NCI-H69 (cell line): ENCODE data around the gene EML5.
"Not testable (repeated sequence)": the region's sequence is repeated elsewhere in the genome, so short reads cannot be mapped to it uniquely, and the experiment has no call there.

Source experiments
- DNase-seq: peaks from one replicate; lab custom pipeline; 2025; lab: John Stamatoyannopoulos, UW

Gene EML5

DNA sequence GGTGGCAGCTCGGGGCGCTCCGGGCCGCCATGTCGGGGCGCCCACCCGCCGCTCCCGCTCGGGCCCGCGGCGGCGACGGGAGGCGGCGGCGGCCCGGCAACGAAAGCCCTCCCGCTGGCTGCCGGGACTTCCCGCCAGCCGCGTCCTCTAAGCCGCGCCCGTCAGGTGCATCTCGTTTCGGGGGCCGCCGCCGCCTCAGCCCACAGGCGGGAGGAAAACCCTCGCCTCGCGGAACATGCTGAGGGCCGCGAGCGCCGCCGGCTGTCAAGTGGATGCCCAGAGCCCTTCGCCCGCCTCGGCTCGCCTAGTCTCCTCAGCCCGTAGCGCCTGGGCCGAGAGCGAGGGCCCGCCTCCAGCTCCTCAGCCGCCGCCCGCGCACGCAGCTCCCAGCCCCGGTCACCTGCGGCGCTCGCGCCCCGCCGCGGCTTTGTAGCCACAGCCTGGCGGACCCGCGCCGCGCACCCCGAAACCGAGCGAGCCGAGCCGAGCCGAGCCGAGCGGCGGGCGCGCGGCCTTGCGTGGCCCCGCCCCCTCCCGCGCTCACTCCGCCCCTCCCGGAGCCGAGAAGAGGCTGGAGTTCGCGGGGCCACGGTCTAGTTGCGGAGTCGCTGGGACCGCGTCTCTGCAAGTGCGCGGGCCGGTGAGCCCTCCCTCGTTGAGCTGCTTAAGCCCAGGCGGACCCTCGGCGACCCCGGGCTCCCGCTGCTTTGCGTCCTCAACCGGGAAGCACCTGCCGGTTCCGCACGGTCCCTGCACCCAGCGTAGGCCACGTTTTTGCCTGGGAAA, at the start of gene EML5:
TSS of gene EML5 (minus strand) at position 481 of the 786 bp plus-strand sequence. CDS start at position 31, 450 bp downstream.
- DNase-seq, result peak; percentile 95

DNA sequence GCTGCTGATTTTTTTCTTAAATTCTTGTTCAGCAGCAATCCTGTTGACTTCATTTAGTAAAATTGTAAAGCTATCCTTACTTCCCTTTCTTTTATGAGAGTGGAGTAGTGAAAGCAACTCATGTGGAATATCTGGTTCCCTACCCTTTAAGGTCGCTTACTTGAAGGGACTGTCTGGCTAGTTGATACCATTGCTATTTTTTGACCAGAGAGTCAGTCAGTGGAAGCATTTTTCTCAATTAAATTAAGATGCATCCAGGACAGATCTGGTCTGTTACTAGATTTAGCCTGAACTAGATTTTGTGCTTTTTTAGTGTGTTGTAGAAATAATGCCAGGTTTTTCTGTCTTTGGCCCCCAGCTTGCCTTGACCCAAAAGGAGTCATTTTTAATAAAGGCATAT, 49.7 kb upstream of the EML5 start:
- no peak for DNase-seq

GRCh38 chr14:88841741-88842140, 49.0 kb upstream of the EML5 start:
- DNase-seq, result no peak

DNA sequence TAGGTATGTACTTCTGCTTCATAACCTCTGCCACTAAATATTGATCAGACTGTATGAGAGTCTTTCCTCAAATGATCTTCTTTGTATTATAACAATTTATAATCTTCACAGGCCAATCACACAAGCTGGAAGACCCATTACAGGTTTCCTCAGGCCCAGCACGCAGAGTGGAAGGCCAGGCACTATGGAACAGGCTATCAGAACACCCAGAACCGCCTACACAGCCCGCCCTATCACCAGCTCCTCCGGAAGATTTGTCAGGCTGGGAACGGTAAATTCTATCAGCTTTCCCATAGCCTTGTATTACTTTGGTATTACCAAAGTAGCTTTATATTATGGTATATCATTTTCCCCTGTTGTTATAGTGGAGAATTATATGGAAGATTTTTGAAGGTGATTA, 48.2 kb upstream of the EML5 start:
- DNase-seq, result peak; percentile 56

GRCh38 chr14:88838015-88838414, 45.3 kb upstream of the EML5 start:
- DNase-seq, result peak; percentile 94

- peak; percentile 79 for DNase-seq
Measured at GRCh38 chr14:88837495-88837894, 44.7 kb upstream of the EML5 start.

DNA sequence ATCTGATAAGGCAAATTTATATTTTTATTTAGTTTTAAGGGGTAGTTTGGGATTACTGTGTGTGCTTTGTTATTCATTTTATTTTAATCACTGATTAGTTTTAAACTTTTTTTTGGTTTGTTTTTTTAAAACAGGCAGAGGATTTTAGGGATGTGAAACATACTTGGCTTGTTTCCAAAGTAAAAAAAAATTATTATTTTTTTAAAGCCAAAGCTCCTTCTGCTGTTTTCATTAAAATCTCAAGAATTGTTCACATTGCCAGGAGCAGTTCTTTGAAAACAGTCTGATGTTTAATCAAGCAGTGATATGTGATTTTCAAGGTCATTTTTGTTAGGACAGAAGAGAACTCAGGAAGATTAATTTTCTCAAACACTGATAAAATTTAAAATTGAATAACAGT, 42.9 kb upstream of the EML5 start:
- peak; percentile 16 for DNase-seq

GRCh38 chr14:88834883-88835431, 42.2 kb upstream of the EML5 start:
- peak; percentile 51 for DNase-seq

DNA sequence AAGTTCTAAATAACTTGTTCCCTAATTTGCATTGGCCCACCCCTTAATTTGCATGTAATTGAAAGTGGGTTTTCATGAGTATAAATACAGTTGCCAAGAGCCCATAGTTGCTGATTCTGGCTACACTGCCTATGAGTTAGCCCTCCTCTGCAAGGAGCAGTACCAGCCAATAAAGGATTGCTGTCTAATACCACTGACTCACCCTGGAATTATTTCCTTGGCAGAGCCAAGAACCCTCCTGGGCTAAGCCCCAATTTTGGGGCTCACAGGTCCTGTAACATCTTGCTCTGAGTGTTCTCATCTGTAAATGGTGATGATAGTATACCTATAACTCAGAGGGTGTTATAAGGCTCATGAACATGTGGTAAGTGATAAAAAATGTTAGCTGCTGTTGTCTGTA, 38.5 kb upstream of the EML5 start:
- peak; percentile 14 for DNase-seq

DNA sequence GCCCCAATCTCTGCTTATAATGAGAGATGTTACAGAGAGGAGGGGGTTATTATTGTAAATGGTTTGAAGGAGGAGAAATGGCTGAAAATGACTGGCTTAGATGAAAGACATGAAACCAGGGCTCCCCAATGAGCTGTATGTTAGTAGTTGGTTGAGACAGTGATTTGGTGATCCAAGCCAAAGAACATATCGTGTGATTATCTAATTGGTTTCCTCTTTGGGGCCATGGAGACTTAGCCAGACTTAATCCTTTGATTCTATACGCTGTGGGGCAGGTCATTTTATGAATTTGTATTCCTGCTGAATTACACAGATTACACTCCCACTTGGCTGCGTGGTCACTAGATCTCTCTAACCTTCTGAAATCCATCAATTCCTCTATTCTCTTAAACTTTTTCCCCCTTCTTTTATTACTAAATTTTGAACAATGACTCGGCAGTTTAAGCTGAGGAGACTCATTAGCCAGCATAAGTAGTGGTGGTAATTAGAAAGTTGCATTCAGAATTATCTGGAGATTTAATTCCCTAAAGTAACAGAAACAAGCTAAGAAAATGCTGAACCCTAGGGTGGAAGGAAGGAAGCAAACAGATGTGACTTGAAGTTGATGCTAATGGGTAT, 37.0 kb upstream of the EML5 start:
- peak; percentile 74 for DNase-seq

- peak; percentile 51 for DNase-seq
Measured at GRCh38 chr14:88829188-88829587, 36.4 kb upstream of the EML5 start.

- peak; percentile 34 for DNase-seq
Measured at GRCh38 chr14:88825503-88825902, 32.8 kb upstream of the EML5 start.

- peak; percentile 54 for DNase-seq
Measured at GRCh38 chr14:88825078-88825458, 32.3 kb upstream of the EML5 start.

DNA sequence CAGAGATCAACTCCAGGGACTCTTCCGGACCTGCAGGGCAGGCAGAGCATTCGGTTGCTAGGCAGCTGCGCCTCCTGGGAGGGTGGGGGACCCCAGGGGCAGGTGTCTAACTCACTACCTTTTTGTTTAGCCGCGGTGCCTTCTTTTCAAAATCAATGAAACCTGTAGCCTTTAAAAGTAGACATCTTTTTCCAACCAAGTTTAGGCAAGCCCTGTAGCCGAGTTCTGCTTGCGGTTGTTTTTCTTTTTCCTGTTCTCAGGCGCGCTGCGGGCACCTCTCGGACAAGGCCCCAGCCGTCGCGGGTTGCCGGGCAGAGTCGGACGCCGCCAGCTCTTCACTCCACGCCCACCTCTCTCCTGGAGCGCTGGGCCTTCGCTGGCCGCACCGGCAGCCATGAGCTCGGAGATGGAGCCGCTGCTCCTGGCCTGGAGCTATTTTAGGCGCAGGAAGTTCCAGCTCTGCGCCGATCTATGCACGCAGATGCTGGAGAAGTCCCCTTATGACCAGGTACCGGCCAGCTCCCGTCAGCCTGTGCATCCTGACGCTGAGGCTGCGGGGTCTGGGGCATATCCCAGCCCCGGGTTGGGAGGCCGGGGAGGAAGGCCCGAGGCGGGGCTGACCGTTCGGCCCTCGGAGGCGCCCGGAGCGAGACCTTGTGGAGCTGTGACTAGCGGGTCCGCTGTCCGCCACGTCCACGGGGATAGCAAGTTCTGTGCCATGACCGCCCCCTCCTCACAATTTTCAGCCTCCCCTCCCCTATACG, 31.7 kb upstream of the EML5 start, which contains the start of gene TTC8:
TSS of gene TTC8 (plus strand) at position 338 of the 764 bp plus-strand sequence. CDS start at position 395, 57 bp downstream.
- peak; percentile 96 for DNase-seq

DNA sequence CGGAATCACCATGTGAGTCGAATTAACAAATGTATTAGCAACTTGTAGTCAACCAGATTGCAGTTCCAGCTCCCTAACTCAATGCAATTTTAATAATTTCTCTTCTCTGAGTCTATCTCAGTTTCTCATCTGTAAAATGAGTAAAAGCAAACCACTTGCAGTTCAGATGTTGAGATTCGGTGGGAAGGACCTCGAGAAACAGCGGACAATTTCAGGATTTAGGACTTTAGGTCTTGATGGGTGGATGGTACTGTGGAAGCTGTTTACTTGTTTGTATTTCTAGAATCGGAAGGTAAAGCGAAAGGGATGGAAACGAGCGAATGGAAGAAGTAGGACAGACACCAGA, 31.2 kb upstream of the EML5 start:
- DNase-seq, result no peak

DNA sequence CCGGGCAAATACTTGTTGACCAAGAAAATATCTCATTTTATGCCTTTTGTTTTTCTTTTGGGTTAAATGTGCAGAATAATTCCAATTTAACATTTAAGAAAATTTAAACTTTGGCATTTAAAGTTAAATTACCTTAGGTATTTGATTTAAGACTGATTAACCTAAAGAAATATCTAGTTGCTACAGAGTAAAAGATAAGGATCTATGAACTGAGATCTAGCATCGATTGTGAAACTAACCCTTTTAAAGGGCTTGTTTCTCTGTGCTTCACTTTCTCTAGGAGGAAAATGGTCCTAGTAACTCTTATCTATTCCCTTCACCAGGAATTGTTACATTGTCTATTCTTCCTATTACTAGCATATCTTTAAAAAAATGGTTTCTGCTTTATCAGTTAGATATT, 29.1 kb upstream of the EML5 start:
- DNase-seq, result no peak

- no peak for DNase-seq
Measured at GRCh38 chr14:88821378-88821777, 28.6 kb upstream of the EML5 start.

DNA sequence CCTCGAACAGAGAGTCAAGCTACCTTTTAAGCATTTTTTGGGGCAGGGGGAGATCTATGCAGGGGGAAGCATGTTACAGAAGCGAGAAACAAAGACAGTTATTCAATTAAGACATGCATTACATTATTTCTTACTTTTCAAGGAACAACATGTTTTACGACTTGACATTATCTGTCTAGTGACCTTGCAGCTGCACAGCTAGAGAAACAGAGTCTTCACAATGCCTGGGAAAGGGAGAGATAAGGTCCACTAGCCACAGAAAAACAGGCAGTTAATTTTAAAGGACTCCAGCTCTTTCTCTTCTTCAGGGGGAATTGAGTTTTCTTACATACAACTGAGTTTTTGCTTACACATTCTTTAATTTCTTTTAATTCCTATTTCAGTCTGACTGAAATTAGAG, 26.9 kb upstream of the EML5 start:
- DNase-seq, result not testable (repeated sequence)

DNA sequence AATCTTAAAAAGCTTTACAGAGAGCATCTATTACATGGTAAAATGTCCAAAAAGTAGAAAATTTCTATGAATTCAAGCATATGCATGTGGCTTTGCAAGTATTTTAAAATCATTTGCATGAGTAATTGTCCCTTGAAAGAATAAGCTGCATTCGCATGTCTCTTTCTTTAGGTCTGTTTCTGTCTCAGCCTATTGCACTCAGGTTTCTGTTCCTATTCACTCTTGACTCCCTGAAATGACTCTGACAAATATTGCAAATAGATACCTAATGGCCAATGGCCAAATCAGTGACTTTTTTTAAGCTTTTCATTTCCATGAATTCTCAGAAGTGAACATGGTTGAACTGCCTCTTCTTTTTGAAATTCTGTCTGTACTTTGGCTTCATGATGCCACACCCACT, 25.3 kb upstream of the EML5 start:
- DNase-seq, result no peak

DNA sequence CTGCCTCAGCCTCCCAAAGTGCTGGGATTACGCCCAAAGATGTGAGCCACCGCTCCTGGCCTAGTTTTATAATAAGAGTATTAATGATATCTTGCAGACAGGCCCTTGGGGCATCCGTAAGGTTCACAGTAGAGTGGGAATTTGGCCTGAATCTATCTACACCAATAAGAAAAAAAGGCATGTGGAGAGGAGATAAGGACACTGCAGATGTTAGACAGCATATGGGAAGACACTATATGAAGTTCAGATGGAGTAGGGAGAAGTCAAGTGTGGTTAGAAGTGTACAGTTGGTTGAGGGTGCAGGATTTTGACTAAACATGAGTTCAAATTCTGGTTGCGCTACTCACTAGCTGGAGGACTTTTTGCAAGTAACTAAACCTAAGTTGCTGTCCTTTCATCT, 23.2 kb upstream of the EML5 start:
- no peak for DNase-seq

DNA sequence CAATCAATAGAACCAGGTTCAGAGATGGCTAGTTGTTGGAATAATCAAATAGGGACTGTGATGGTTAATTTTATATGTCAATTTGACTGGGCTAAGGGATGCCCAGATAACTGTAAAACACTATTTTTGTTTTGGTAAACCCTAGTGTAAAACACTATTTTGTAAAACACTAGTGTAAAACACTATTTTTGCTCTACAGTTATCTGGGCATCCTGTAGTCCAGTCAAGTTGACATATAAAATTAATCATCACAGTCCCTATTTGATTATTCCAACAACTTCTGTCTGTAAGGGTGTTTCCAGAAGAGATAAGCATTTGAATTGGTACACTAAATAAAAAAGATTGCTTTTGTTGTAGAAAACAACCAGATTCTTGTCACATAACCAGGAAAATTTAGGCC, 15.6 kb upstream of the EML5 start:
- no peak for DNase-seq

DNA sequence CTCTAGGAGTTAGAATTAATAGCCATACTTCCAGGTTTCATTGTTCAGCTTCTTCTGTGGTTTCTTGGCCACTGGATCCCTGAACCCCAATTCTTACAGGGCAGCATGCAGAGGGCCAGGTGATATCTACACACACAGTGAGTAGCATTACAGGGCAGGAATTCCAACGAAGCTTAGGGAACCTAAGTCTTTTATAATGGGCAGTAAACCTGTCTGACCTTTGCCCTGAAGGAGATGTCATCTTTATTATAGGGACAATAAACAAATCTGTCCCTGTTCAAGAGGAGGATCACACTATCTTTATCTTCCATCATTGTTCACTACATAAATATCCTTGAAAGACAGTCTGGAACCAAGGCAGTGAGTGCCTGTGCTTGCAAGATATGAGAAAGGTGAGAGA, 11.7 kb upstream of the EML5 start:
- DNase-seq, result no peak

DNA sequence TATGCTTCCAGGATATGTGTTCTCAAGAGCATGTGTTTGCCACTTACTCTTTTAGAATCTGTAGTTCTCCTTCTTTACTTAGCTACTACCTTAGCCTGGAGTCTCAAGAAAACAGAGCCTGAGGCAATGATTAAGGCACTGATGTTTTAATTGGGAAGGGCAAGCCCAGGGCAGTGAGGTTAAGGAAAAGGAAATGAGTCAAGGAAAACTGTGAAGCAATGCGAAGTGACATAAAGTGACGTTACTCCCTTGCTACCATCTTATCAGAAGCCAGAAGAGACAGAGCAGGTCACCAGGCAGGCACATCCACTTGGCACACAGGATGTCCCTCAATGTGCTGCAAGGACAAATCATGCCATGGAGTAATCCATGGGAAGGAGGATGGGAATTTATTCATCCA, 11.3 kb upstream of the EML5 start:
- DNase-seq, result no peak
